Measurements from ENCODE around the gene NQO1. TPM values are rescaled to one million over a fixed set of nuclear protein-coding genes. Genes with fewer than 3 reads are reported as not detected.
A peak's percentile ranks its signal among the peaks of the same experiment; 100 is the strongest.

The NQO1 gene
- total and polyA plus RNA-seq, 7 donors, result 14.5 to 250 (median 56.0) TPM

DNA sequence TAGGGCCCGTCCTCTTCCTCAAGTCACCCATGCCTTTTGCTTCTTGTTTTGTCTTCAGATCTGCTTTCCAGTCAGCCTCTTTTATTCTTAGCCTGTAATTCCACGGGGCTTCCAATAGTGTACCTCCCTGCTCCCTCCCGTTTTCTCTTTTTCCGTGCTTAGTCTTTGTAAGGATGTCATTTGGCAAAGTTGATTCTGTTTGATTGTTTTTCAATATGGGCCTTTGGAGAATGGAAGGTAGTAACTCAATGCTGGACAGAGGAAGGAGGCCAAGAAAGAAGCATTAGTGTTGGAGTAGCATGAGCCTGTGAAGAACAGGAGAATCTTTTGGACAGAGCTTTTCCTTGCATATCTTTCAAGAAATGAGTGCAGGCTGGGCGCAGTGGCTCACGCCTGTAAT, 42.3 kb upstream of the NQO1 start:
- Histone ChIP-seq H3K4me1 (peaks cover 0 to 3% (median 1%) of the 10 kb centered on the region in 4 donors), H3K27ac (no peak overlapping the region), H3K27me3 (no peaks in the 10 kb centered on the region), H3K9me3 (no peaks in the 10 kb centered on the region), H3K36me3 (no peaks in the 10 kb centered on the region), H3K4me3 (no peak overlapping the region)
- DNase-seq, result no peak
- intact Hi-C loops (cut with DNase I), result no loop called here
- 87% methylated on average over 6 of the region's 6 CpGs for WGBS, 2 donors
- TF ChIP-seq POLR2A (IDR thresholded peaks at IDR 0.05), result no peak
- TF ChIP-seq EP300 (IDR thresholded peaks at IDR 0.05), result no peak
- TF ChIP-seq POLR2AphosphoS5 (IDR thresholded peaks at IDR 0.05), result no peak
- TF ChIP-seq, protein P1, sequence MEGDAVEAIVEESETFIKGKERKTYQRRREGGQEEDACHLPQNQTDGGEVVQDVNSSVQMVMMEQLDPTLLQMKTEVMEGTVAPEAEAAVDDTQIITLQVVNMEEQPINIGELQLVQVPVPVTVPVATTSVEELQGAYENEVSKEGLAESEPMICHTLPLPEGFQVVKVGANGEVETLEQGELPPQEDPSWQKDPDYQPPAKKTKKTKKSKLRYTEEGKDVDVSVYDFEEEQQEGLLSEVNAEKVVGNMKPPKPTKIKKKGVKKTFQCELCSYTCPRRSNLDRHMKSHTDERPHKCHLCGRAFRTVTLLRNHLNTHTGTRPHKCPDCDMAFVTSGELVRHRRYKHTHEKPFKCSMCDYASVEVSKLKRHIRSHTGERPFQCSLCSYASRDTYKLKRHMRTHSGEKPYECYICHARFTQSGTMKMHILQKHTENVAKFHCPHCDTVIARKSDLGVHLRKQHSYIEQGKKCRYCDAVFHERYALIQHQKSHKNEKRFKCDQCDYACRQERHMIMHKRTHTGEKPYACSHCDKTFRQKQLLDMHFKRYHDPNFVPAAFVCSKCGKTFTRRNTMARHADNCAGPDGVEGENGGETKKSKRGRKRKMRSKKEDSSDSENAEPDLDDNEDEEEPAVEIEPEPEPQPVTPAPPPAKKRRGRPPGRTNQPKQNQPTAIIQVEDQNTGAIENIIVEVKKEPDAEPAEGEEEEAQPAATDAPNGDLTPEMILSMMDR (IDR thresholded peaks at IDR 0.05), result no peak

DNA sequence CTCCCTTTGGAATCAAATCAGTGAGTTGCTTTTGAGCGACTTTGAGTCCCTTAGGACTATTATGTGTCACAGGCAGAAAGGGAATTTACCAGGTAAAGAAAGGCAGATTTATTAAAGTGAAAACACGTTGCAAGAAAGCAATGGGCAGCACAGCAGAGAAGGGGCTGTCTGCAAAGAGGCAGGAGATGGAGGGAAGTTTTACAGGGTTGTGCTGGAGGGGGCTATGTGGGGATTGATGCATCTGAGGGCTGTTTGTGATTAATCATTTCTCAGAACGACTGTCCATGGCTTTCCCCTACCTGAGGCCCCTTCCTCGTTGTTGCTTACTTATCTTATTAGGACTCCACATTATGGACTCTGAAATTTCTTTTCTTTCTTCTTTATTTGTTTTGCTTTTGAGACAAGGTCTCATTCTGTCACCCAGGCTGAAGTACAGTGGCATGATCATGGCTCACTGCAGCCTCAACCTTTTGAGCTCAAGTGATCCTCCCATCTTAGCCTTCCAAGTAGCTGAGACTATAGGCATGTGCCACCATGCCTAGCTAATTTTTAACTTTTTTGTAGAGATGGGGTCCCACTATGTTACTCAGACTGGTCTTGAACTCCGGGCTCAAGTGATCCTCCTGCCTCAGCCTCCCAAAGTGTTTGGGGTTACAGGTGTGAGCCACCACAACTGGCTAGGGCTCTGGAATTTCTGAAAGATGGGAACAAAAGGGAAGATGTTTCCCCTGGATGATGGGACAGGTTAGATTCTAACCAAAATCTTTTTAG, 41.3 kb upstream of the NQO1 start:
- H3K9me3 ChIP-seq, result no peaks in the 10 kb centered on the region
- H3K27ac ChIP-seq, result no peak overlapping the region
- peaks cover 0 to 12% (median 10%) of the 10 kb centered on the region in 4 donors for H3K4me1 ChIP-seq
- no peak for DNase-seq
- no peaks in the 10 kb centered on the region for H3K36me3 ChIP-seq
- TF ChIP-seq POLR2AphosphoS5 (IDR thresholded peaks at IDR 0.05) (no peak), EP300 (IDR thresholded peaks at IDR 0.05) (no peak), POLR2A (IDR thresholded peaks at IDR 0.05) (no peak)
- TF ChIP-seq, protein P1 (IDR thresholded peaks at IDR 0.05), result no peak
- intact Hi-C loops (cut with DNase I), result no loop called here
- 35 to 68% methylated on average over 5 of the region's 5 CpGs for WGBS, 2 donors
- no peak overlapping the region for H3K4me3 ChIP-seq
- no peaks in the 10 kb centered on the region for H3K27me3 ChIP-seq

DNA sequence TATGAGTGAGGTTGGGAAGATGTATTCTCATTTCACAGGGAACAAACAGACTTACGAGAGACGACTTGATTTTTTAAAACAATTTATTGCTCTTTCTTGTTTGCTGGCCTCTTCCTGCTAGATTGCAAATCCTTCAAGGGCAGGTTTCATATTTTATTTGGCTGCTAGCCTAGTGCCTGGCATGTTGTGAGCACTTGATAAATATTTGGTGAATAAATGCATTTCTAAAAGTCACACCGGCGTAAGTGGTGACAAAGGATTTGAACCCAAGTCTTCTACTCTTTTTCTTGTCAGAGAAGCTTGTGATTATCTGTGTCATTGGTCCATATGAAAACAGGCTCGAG, 37.2 kb upstream of the NQO1 start:
- 18 to 56% methylated on average over 5 of the region's 5 CpGs for WGBS, 2 donors
- Histone ChIP-seq H3K27me3 (no peaks in the 10 kb centered on the region), H3K27ac (peak overlapping the region; percentile 87 to 90 (median 89)), H3K4me3 (peak overlapping the region in 1 of 4 donors; percentile 94), H3K4me1 (peaks cover 0 to 16% (median 11%) of the 10 kb centered on the region in 4 donors), H3K36me3 (no peaks in the 10 kb centered on the region), H3K9me3 (no peaks in the 10 kb centered on the region)
- no peak for DNase-seq
- TF ChIP-seq EP300 (IDR thresholded peaks at IDR 0.05) (no peak), POLR2A (IDR thresholded peaks at IDR 0.05) (no peak), POLR2AphosphoS5 (IDR thresholded peaks at IDR 0.05) (no peak)
- TF ChIP-seq, protein P1 (IDR thresholded peaks at IDR 0.05), result no peak
- intact Hi-C loops (cut with DNase I), result no loop called here

DNA sequence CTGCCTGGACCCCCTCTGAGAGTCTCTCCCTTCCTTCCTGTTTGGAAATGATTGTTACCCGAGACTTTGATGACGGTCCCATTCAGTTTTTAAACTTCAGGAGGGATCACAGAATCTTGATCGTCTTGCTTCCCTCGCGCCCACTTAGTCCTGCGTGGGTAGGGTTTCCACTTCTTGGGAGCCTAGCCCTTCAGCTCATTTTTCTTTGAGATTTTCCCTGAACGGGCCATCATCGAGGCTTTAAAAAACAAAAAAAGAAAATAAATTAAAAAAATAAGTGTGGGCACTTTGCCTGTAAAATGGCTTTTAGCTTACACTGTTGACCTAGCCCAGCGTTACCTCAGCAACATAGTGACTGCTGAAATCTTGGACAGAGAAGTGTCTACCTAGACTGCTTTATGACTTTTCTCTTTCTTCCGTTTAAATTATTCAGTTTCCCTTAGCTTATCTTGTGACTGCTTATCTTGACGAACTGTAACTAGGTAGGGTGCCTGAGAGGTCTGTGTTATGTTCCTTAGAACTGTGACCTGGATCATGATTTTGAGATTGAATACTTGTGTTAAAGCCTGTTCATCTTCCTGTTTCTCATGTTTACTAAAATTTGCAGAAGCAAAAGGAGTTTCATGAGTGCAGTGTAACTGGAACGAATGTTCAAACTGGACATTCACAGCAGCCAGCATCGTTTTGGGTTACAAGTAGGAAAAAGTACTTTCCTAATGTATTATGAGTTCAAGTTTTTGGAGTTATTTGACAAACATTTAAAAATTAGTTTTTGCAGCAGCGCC, 36.6 kb upstream of the NQO1 start:
- H3K27me3 ChIP-seq, result no peaks in the 10 kb centered on the region
- DNase-seq, result no peak
- peaks cover 0 to 16% (median 11%) of the 10 kb centered on the region in 4 donors for H3K4me1 ChIP-seq
- TF ChIP-seq POLR2A (IDR thresholded peaks at IDR 0.05) (no peak), POLR2AphosphoS5 (IDR thresholded peaks at IDR 0.05) (peak in 1 of 4 donors; percentile 5), EP300 (IDR thresholded peaks at IDR 0.05) (no peak)
- TF ChIP-seq, protein P1 (IDR thresholded peaks at IDR 0.05), result no peak
- H3K9me3 ChIP-seq, result no peaks in the 10 kb centered on the region
- peak overlapping the region; percentile 63 to 94 (median 83) for H3K4me3 ChIP-seq
- peak overlapping the region; percentile 87 to 90 (median 89) for H3K27ac ChIP-seq
- intact Hi-C loops (cut with DNase I), result no loop called here
- H3K36me3 ChIP-seq, result no peaks in the 10 kb centered on the region
- 2 to 7% methylated on average over 14 of the region's 14 CpGs for WGBS, 2 donors

Measured in sigmoid colon (tissue), 7 donors.